Choroid plexus epithelial cell (primary cell): ENCODE results near the gene NR6A1.

Experiments
- DNase-seq: peaks from one replicate; pipeline ENCODE4 v3.0.0-alpha.2; 2010; ENCODE audit warnings: low read depth
- H3K4me3 ChIP-seq: 2 replicates; pipeline ENCODE4 v1.5.1; 2011; ENCODE audit warnings: low read depth, mild to moderate bottlenecking, control low read depth, low read length, moderate library complexity
- TF ChIP-seq, protein P1 (sequence below): conservative IDR thresholded peaks from 2 replicates; pipeline ENCODE4 v1.5.1; 2011; ENCODE audit warnings: low read depth, mild to moderate bottlenecking, control low read depth, inconsistent platforms, low read length, moderate library complexity

The NR6A1 gene

DNA sequence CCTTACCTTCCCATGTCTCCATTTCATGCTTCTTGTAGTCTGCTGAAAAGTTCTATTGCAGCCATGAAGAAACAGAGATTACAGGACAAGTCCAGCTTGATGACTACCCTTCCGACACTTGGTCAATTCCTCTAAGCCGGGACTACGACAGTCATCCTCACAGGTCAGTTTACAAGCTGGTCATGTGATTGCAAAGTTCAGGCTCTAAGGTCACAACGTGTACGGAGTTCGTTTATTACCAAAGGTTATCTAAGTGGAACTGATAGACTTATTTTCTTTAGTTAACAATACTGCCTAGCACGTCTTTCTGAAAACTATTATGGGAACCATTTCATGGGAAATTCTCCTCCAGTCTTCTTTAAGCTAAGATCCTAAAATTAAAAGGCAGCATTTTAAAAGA is 175.4 kb downstream of the NR6A1 start:
- TF ChIP-seq, protein P1, sequence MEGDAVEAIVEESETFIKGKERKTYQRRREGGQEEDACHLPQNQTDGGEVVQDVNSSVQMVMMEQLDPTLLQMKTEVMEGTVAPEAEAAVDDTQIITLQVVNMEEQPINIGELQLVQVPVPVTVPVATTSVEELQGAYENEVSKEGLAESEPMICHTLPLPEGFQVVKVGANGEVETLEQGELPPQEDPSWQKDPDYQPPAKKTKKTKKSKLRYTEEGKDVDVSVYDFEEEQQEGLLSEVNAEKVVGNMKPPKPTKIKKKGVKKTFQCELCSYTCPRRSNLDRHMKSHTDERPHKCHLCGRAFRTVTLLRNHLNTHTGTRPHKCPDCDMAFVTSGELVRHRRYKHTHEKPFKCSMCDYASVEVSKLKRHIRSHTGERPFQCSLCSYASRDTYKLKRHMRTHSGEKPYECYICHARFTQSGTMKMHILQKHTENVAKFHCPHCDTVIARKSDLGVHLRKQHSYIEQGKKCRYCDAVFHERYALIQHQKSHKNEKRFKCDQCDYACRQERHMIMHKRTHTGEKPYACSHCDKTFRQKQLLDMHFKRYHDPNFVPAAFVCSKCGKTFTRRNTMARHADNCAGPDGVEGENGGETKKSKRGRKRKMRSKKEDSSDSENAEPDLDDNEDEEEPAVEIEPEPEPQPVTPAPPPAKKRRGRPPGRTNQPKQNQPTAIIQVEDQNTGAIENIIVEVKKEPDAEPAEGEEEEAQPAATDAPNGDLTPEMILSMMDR: no peak
- no peak for DNase-seq

DNA sequence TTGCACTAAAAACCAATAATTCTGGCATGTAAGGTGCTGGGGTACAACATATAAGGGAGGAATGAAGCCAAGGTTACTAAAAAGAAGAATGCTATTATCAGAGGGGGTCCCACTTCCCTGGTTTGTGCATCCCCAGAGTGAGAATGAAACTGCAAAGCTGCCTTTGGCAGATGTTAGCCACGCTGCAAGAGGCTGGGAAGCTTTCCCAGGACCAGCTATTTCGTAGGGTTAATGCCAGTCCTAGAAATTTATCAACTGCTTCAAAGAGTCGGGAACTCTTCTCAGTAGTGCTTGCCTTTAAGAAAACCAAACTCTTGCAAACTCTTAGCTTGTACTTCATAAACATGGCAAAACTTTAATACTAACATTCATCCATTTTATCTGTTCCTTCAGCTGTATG is 176.4 kb downstream of the NR6A1 start:
- DNase-seq: no peak
- TF ChIP-seq, protein P1: no peak
- H3K4me3 ChIP-seq: no peak overlapping the region

More for the DNA sequence above, 175.4 kb downstream of the NR6A1 start:
- no peak overlapping the region for H3K4me3 ChIP-seq

DNA sequence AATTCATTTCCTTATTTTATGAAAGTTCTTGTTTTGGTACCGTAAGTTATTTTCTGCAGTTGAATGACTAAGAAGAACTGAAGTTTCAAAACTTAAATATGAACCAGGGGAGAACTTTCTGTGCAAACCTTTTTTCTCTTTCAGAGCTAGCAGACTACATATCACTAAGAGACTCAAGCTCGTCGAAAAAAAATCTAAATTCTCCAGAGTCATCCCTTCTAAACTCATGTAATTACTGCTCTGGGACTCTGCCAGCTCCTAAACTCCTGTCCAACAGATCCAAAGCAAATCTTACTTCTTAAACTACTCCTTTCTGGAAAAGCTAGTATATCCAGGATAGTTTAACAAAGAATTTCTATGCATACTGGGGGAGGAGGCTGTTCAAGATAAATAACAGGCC is 176.9 kb downstream of the NR6A1 start:
- no peak for DNase-seq
- H3K4me3 ChIP-seq: no peak overlapping the region
- TF ChIP-seq, protein P1: no peak

DNA sequence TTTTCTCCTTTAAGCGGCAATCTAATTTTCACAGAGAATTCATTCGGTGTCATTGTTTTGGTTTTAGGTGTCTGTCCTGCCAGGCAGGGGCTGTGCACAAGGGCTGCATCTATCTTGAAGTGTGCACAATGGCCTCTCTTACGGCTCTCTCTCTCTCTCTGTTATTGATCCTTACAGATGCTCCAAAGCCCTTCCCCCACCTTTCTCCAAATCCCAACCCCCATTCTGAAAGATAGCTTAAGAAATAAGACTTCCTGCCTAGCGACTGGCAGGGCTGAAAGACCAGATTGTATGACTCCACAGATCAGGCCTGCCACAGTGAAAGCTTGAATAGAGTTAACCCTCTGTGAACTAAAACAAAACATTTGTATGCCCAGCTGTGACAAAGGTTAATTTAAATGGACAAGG is 177.5 kb downstream of the NR6A1 start:
- TF ChIP-seq, protein P1: no peak
- DNase-seq: peak; percentile 39
- no peak overlapping the region for H3K4me3 ChIP-seq

DNA sequence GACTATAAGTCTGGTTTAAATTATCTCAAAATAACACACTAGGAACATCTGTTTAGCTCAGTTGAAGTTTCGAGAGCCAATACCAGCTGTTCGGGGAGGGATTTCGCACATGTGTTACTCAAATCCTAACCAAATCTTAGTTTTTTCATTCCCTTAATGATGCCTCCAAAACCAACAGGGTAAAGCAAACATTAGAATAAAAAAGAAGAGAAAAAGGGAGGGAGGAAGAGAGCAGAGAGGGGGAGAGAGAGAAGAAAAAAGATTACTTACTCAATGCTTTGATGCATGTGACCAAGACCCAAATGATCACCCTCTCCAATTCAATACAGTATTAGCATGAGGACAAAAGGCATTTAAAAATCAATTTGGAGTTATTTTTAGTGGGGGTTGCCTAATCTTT is 177.9 kb downstream of the NR6A1 start:
- no peak overlapping the region for H3K4me3 ChIP-seq
- no peak for DNase-seq
- TF ChIP-seq, protein P1: no peak

DNA sequence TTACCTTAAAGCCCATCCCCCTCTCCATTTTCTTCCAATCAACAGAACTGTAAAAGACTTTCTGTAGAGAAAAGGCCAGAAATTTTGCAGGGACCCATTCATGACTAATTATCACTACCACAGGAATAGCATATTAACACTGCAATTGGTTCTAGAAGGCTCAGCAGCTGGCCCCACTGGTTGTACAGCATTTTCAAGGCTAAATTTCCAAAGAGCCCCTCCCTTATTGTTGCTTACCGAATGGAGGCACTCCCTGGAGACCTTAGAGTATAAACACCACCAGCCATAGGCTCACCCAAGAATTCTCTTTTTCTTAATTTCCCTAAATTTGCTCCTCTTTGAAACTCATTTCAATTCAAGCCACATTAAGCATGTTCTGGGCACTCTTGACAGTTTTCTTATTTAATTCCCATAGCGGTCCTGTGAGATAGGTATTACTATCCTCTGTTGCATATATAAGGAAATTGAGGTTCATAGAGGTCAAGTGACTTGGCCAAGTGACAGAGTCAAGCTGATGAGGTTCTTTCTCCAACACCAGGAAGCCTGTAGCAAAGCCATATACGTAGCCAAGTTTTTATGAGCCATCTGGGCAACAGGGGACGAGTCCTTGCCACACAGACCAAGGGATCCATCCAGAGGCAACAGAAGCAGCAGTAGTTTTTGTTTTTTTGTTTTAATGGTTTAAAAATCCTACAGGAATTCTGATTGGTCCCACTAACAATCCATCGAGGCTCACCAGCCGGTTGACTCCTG is 180.0 kb downstream of the NR6A1 start:
- DNase-seq: no peak
- H3K4me3 ChIP-seq: no peak overlapping the region
- TF ChIP-seq, protein P1: no peak

DNA sequence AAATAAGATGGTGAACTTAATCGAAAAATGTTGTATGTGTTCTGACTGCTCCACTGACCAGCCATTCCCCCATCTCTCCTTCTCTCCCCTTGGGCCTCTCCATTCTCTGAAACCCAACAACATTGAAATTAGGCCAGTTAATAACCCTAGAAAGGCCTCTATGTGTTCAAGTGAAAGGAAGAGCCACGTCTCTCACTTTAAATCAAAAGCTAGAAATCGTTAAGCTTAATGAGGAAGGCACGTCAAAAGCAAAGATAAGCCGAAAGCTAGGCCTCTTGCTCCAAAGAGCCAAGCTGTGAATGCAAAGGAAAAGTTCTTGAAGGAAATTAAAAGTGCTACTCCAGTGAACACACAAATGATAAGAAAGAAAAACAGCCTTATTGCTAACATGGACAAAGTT is 186.5 kb downstream of the NR6A1 start:
- no peak for DNase-seq
- TF ChIP-seq, protein P1: no peak
- H3K4me3 ChIP-seq: no peak overlapping the region
